Activated B cell treated with CpG ODN at 0.5 μM for 24 hours (primary cell): ENCODE measurements around the gene PBX1. TPM values are rescaled to one million over a fixed set of nuclear protein-coding genes. Genes with fewer than 3 reads are reported as not detected.

Experiments used
- ATAC-seq: fragments of 200-7000 bp; cut with Tn5 transposase; one replicate; pipeline ENCODE4 v1.10.0; 2021; ENCODE audit warnings: low read depth, mild to moderate bottlenecking, moderate library complexity
- CTCF ChIA-PET: fragments of 350-600 bp; sonication (Branson Sonifier 250); formaldehyde crosslinking; loops from one replicate; lab custom pipeline; 2021; ENCODE audit warnings: antibody characterized with exemption; lab: Charles Lee
- POLR2A ChIA-PET: fragments of 350-600 bp; sonication (Branson Sonifier 250); formaldehyde crosslinking; loops from one replicate; lab custom pipeline; 2021; ENCODE audit warnings: antibody characterized with exemption; lab: Charles Lee
- DNase-seq: peaks from one replicate; pipeline ENCODE4 v3.0.0; 2022
- H3K27ac Mint-ChIP-seq: one replicate; pipeline ENCODE4 v1.8.0; 2020; ENCODE audit warnings: mixed read lengths
- H3K27me3 Mint-ChIP-seq: one replicate; pipeline ENCODE4 v1.8.0; 2021; ENCODE audit warnings: mixed read lengths
- H3K36me3 Mint-ChIP-seq: one replicate; pipeline ENCODE4 v1.8.0; 2021; ENCODE audit warnings: low read depth, mixed read lengths
- H3K4me1 Mint-ChIP-seq: one replicate; pipeline ENCODE4 v1.8.0; 2021; ENCODE audit warnings: mixed read lengths
- H3K4me3 Mint-ChIP-seq: one replicate; pipeline ENCODE4 v1.8.0; 2020; ENCODE audit warnings: mild to moderate bottlenecking, mixed read lengths
- H3K9me3 Mint-ChIP-seq: one replicate; pipeline ENCODE4 v1.8.0; 2020; ENCODE audit warnings: mixed read lengths
- intact Hi-C: fragments of 100-400 bp; cut with micrococcal nuclease; formaldehyde crosslinking; loops from one replicate; pipeline ENCODE4 v1.15.1; 2024
- total RNA-seq: library from RNA; stranded (reverse); gene quantifications from 2 replicates; pipeline ENCODE4 v1.2.3, GENCODE V29; 2022
- TF ChIP-seq, protein P1 (sequence below): fragments of 200-600 bp; IDR thresholded peaks from one replicate; pipeline ENCODE4 v1.8.0; 2022; ENCODE audit warnings: antibody characterized with exemption, mild to moderate bottlenecking

Gene PBX1
- total RNA-seq, 1 donor from 2014 or later = not detected

- DNase-seq = no peak
- ChIA-PET POLR2A (no interaction called here), CTCF (no interaction called here)
- H3K9me3 Mint-ChIP-seq = no peaks in the 10 kb centered on the region
- H3K27me3 Mint-ChIP-seq = no peaks in the 10 kb centered on the region
- H3K4me3 Mint-ChIP-seq = no peak overlapping the region
- no peaks in the 10 kb centered on the region for H3K4me1 Mint-ChIP-seq
- intact Hi-C loops = no loop called here
- no peak overlapping the region for H3K27ac Mint-ChIP-seq
- H3K36me3 Mint-ChIP-seq = no peaks in the 10 kb centered on the region
- ATAC-seq = no peak
- TF ChIP-seq, protein P1, sequence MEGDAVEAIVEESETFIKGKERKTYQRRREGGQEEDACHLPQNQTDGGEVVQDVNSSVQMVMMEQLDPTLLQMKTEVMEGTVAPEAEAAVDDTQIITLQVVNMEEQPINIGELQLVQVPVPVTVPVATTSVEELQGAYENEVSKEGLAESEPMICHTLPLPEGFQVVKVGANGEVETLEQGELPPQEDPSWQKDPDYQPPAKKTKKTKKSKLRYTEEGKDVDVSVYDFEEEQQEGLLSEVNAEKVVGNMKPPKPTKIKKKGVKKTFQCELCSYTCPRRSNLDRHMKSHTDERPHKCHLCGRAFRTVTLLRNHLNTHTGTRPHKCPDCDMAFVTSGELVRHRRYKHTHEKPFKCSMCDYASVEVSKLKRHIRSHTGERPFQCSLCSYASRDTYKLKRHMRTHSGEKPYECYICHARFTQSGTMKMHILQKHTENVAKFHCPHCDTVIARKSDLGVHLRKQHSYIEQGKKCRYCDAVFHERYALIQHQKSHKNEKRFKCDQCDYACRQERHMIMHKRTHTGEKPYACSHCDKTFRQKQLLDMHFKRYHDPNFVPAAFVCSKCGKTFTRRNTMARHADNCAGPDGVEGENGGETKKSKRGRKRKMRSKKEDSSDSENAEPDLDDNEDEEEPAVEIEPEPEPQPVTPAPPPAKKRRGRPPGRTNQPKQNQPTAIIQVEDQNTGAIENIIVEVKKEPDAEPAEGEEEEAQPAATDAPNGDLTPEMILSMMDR = no peak
Measured at GRCh38 chr1:164683235-164683634, 124.3 kb downstream of the PBX1 start.

- intact Hi-C loops = no loop called here
- H3K4me3 Mint-ChIP-seq = no peak overlapping the region
- POLR2A ChIA-PET = no interaction called here
- no peaks in the 10 kb centered on the region for H3K4me1 Mint-ChIP-seq
- H3K27ac Mint-ChIP-seq = no peak overlapping the region
- DNase-seq = no peak
- H3K27me3 Mint-ChIP-seq = no peaks in the 10 kb centered on the region
- no peak for ATAC-seq
- CTCF ChIA-PET = no interaction called here
- no peaks in the 10 kb centered on the region for H3K9me3 Mint-ChIP-seq
- no peaks in the 10 kb centered on the region for H3K36me3 Mint-ChIP-seq
- TF ChIP-seq, protein P1 = no peak
Measured at GRCh38 chr1:164685266-164686035, 126.5 kb downstream of the PBX1 start.

GRCh38 chr1:164687777-164688176 is 128.8 kb downstream of the PBX1 start:
- DNase-seq = no peak
- ATAC-seq = no peak
- intact Hi-C loops = no loop called here
- Mint-ChIP-seq H3K4me1 (no peaks in the 10 kb centered on the region), H3K27me3 (no peaks in the 10 kb centered on the region), H3K4me3 (no peak overlapping the region), H3K9me3 (no peaks in the 10 kb centered on the region), H3K36me3 (no peaks in the 10 kb centered on the region), H3K27ac (no peak overlapping the region)
- CTCF ChIA-PET = no interaction called here
- POLR2A ChIA-PET = no interaction called here
- TF ChIP-seq, protein P1 = no peak

DNA sequence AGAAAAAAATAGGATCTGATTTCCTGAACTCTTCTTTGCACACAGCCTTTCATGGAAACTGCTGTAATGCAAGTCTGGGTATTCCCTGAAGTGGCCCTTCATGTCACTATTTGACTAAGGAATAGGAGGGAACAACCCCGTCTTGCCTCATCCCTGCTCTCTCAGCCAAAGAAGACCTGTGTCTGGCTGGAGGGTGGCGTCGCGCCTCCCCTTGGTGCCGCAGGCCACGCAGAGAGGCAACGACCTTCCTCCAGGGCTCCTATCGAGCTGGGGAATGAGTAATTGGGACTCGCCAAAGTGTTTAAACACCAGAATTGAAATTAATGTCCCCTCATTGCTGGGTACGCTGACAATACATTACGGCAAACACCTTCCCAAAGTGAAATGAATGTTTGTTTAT is 129.8 kb downstream of the PBX1 start:
- intact Hi-C loops = no loop called here
- Mint-ChIP-seq H3K4me3 (no peak overlapping the region), H3K9me3 (no peaks in the 10 kb centered on the region), H3K36me3 (no peaks in the 10 kb centered on the region), H3K4me1 (no peaks in the 10 kb centered on the region), H3K27me3 (no peaks in the 10 kb centered on the region), H3K27ac (no peak overlapping the region)
- ATAC-seq (no peak), DNase-seq (no peak)
- ChIA-PET CTCF (no interaction called here), POLR2A (no interaction called here)
- TF ChIP-seq, protein P1 = no peak

GRCh38 chr1:164689672-164690511 is 130.9 kb downstream of the PBX1 start:
- Mint-ChIP-seq H3K4me1 (no peaks in the 10 kb centered on the region), H3K4me3 (no peak overlapping the region), H3K27ac (no peak overlapping the region), H3K27me3 (no peaks in the 10 kb centered on the region), H3K36me3 (no peaks in the 10 kb centered on the region), H3K9me3 (no peaks in the 10 kb centered on the region)
- CTCF ChIA-PET = no interaction called here
- ATAC-seq (no peak), DNase-seq (no peak)
- POLR2A ChIA-PET = interaction anchor here (0.5 kb wide), 1 partner anchor 1231 kb away, joined by 3 read pairs; no protein-coding TSS in a partner anchor
- TF ChIP-seq, protein P1 = no peak
- intact Hi-C loops = no loop called here
